ENCODE results near the gene PTPRD. TPM values are rescaled to one million over a fixed set of nuclear protein-coding genes. Genes with fewer than 3 reads are reported as not detected.

The PTPRD gene
- total RNA-seq, 1 donor from 2014 or later: 5.7 TPM

- H3K4me1 Mint-ChIP-seq (ENCODE audit: low read depth): no peaks in the 10 kb centered on the region
- H3K4me3 Mint-ChIP-seq (ENCODE audit: unreplicated experiment): no peak overlapping the region
- no peaks in the 10 kb centered on the region for H3K27me3 Mint-ChIP-seq (ENCODE audit: low read depth)
- no peak overlapping the region for H3K27ac Mint-ChIP-seq (ENCODE audit: unreplicated experiment)
- TF ChIP-seq CTCF (IDR thresholded peaks at IDR 0.05): no peak
- H3K36me3 Mint-ChIP-seq (ENCODE audit: low read depth): no peaks in the 10 kb centered on the region
- H3K9me3 Mint-ChIP-seq (ENCODE audit: low read depth): no peaks in the 10 kb centered on the region
- no peak for DNase-seq (ENCODE audit: low spot score)
These were observed 1813.2 kb downstream of the PTPRD start for GRCh38 chr9:8799615-8800014.

GRCh38 chr9:8799206-8799605 is 1813.6 kb downstream of the PTPRD start:
- H3K36me3 Mint-ChIP-seq (ENCODE audit: low read depth): no peaks in the 10 kb centered on the region

GRCh38 chr9:8784838-8785237 is 1828.0 kb downstream of the PTPRD start:
- no peak for TF ChIP-seq CTCF (IDR thresholded peaks at IDR 0.05)
- Mint-ChIP-seq H3K4me3 (ENCODE audit: unreplicated experiment) (no peak overlapping the region), H3K27me3 (ENCODE audit: low read depth) (no peaks in the 10 kb centered on the region), H3K4me1 (ENCODE audit: low read depth) (no peaks in the 10 kb centered on the region), H3K9me3 (ENCODE audit: low read depth) (no peaks in the 10 kb centered on the region), H3K27ac (ENCODE audit: unreplicated experiment) (no peak overlapping the region), H3K36me3 (ENCODE audit: low read depth) (no peaks in the 10 kb centered on the region)
- DNase-seq (ENCODE audit: low spot score): no peak

More at GRCh38 chr9:8799206-8799605, 1813.6 kb downstream of the PTPRD start:
- no peaks in the 10 kb centered on the region for H3K9me3 Mint-ChIP-seq (ENCODE audit: low read depth)
- H3K4me1 Mint-ChIP-seq (ENCODE audit: low read depth): no peaks in the 10 kb centered on the region
- H3K4me3 Mint-ChIP-seq (ENCODE audit: unreplicated experiment): no peak overlapping the region
- no peak for DNase-seq (ENCODE audit: low spot score)
- no peak overlapping the region for H3K27ac Mint-ChIP-seq (ENCODE audit: unreplicated experiment)
- H3K27me3 Mint-ChIP-seq (ENCODE audit: low read depth): no peaks in the 10 kb centered on the region
- no peak for TF ChIP-seq CTCF (IDR thresholded peaks at IDR 0.05)

- H3K27ac Mint-ChIP-seq (ENCODE audit: unreplicated experiment): no peak overlapping the region
- no peak for DNase-seq (ENCODE audit: low spot score)
- H3K4me3 Mint-ChIP-seq (ENCODE audit: unreplicated experiment): no peak overlapping the region
- H3K4me1 Mint-ChIP-seq (ENCODE audit: low read depth): no peaks in the 10 kb centered on the region
- H3K36me3 Mint-ChIP-seq (ENCODE audit: low read depth): no peaks in the 10 kb centered on the region
- TF ChIP-seq CTCF (IDR thresholded peaks at IDR 0.05): no peak
- H3K9me3 Mint-ChIP-seq (ENCODE audit: low read depth): no peaks in the 10 kb centered on the region
- H3K27me3 Mint-ChIP-seq (ENCODE audit: low read depth): no peaks in the 10 kb centered on the region
These were observed 1828.9 kb downstream of the PTPRD start for GRCh38 chr9:8783941-8784340.

GRCh38 chr9:8782237-8782636 is 1830.6 kb downstream of the PTPRD start:
- DNase-seq (ENCODE audit: low spot score): no peak

More at GRCh38 chr9:8782237-8782636, 1830.6 kb downstream of the PTPRD start:
- H3K27ac Mint-ChIP-seq (ENCODE audit: unreplicated experiment): no peak overlapping the region
- no peaks in the 10 kb centered on the region for H3K36me3 Mint-ChIP-seq (ENCODE audit: low read depth)
- no peaks in the 10 kb centered on the region for H3K27me3 Mint-ChIP-seq (ENCODE audit: low read depth)
- no peaks in the 10 kb centered on the region for H3K4me1 Mint-ChIP-seq (ENCODE audit: low read depth)
- H3K4me3 Mint-ChIP-seq (ENCODE audit: unreplicated experiment): no peak overlapping the region
- no peaks in the 10 kb centered on the region for H3K9me3 Mint-ChIP-seq (ENCODE audit: low read depth)
- no peak for TF ChIP-seq CTCF (IDR thresholded peaks at IDR 0.05)

Measured in chondrocyte (in vitro differentiated cells).